SK-N-MC (cell line): ENCODE data around the gene TDRKH.

Experiments used
- EZH2 ChIP-seq: fragments of 200-600 bp; sonication (generic); IDR thresholded peaks from one replicate; pipeline ENCODE4 v1.6.1; 2017; ENCODE audit warnings: antibody characterized with exemption
- FOXP2 ChIP-seq: optimal IDR thresholded peaks from 2 replicates; pipeline ENCODE3; 2011; ENCODE audit warnings: mild to moderate bottlenecking, moderate library complexity; ENCODE audit not compliant: insufficient read depth; ENCODE audit errors: extremely low read length, control extremely low read depth
- POLR2AphosphoS5 ChIP-seq: IDR thresholded peaks from 2 replicates; pipeline ENCODE4 v1.6.1; 2012; ENCODE audit warnings: mild to moderate bottlenecking, low read depth, low read length, borderline replicate concordance

- TF ChIP-seq POLR2AphosphoS5 (no peak), FOXP2 (no peak), EZH2 (no peak)
Observed at GRCh38 chr1:151805066-151805820, 14.9 kb upstream of the TDRKH start, which contains the start of gene LINGO4.
